ENCODE data around the gene FADS2. TPM values are rescaled to one million over a fixed set of nuclear protein-coding genes. Genes with fewer than 3 reads are reported as not detected.

FADS2 gene
- total and polyA plus RNA-seq, 2 experiments from 2014 or later: 124 to 392 TPM

- TF ChIP-seq ZNF462 (CRISPR knock-in tag; IDR thresholded peaks at IDR 0.05) (no peak), ETS1 (IDR thresholded peaks at IDR 0.05) (no peak), CREB1 (CRISPR knock-in tag; IDR thresholded peaks at IDR 0.05; ENCODE audit: low read depth) (no peak), EZH2 (IDR thresholded peaks at IDR 0.05; ENCODE audit: low read depth, unreplicated experiment) (no peak), EZH2phosphoT487 (IDR thresholded peaks at IDR 0.05; ENCODE audit: unreplicated experiment) (no peak), JUNB (IDR thresholded peaks at IDR 0.05; ENCODE audit: unreplicated experiment) (no peak), REST (IDR thresholded peaks at IDR 0.05; ENCODE audit: unreplicated experiment) (no peak), ZNF114 (CRISPR knock-in tag; IDR thresholded peaks at IDR 0.05) (no peak)
Observed at GRCh38 chr11:61781585-61781984, 46.5 kb upstream of the FADS2 start (continued).
